T-helper 1 cell (primary cell): ENCODE measurements around the gene SMAD2.
"Not testable (repeated sequence)": the region's sequence is repeated elsewhere in the genome, so short reads cannot be mapped to it uniquely, and the experiment has no call there.

ENCODE experiments used
- DNase-seq, 5 donors: peaks; one replicate each; pipeline ENCODE4 v3.0.0-alpha.2; 2012 to 2020

Gene SMAD2

DNA sequence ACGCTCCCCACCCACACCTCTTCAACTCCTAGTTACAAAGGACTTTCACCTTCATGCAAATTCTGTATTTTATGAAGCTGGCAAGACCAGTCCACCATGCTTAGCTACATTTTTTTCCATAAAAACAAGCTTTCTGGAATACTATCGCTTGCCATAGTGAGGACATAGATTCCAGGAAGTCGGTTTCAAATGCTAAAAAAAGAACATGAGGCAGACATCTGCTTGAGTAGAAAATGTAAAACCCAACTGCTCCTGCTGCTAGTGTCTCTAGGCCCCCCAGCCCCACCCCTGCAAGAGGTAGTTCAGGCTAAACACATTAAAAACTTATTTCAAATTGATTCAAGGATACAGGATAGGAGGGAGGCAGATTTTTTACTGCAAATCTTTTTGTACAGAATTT, 148.9 kb downstream of the SMAD2 start:
- no peak for DNase-seq

DNA sequence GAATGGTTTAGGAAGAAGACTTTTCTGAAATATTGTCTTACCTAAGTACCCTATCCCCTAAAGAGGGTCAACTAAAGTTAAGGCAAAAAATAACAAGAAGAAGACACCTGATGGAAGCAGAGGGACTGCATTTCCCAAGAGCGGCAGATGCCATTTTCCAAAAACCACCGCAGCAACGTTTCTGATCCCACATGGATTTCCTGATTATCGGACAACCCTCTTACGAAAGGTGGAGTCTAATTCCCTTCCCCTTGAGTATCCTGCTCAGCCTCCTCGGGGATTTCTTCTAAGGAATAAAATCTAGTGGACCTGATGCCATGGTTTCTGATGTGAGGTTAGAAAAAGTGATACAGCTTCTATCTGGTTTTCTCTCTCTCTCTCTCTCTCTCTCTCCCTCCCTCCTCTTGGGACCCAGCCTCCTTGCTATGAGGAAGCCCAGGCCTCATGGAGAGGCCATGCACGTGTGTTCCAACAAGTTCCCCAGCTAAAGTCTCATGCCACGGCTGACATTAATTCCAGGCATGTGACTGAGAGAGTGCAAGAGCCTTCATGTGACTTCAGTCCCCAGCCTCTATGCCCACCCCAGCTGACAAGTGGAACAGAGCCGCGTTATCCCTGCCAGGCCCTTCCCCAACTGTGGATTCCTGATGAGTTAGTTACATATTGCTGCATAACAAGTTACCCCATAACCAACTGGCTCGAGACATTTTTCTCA, 150.3 kb downstream of the SMAD2 start:
- no peak for DNase-seq

DNA sequence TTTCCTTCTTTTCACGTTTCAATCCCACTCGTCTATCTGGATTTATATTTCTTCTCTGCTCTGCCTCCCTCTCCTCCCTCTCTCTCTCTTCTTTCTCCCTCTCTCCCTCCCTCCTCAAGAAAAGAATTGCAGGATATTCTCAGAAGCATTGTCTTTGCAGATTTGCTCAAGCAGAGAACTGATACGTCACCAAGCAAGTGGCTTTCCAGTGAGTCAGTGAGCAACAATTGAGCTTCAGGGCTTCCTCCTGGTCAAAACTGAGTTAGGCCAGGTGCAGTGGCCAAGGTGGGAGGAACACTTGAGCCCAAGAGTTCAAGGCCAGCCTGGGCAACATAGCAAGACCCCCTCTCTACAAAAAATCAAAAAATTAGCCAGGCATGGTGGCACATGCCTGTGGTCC, 151.1 kb downstream of the SMAD2 start:
- no peak for DNase-seq

DNA sequence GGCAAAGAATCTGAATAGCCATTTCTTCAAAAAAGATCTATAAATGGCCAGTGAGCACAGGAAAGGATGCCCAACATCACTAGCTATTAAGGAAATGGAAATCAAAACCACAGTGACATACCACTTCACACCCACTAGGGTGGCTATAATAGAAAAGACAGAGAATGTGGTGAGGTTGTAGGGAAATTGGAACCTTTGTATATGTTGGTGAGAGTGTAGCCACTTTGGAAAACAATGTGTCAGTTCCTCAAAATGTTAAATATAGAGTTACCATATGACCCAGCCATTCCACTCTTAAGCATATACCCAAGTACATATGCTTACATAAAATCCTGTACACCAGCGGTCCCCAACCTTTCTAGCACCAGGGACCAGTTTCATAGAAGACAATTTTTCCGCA, 152.8 kb downstream of the SMAD2 start:
- DNase-seq = no peak

DNA sequence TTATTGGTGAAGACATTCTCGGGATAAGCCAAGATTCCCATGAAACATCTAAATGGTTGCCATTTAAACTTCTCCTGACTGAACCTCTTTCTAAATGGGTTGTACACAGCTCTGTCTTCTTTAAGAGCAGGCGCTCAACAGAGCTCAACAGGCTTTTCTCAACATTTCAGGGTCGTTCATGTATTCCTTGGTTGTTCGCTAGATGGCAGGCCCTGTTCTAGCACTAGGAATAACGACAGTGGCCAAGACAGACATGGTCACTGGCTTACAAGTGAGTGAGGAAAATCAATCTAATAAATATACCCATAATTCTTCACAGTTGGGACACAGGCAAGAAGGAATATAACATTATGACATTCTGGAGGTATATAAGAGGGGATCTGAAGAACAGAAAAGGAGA, 154.5 kb downstream of the SMAD2 start:
- DNase-seq = no peak

DNA sequence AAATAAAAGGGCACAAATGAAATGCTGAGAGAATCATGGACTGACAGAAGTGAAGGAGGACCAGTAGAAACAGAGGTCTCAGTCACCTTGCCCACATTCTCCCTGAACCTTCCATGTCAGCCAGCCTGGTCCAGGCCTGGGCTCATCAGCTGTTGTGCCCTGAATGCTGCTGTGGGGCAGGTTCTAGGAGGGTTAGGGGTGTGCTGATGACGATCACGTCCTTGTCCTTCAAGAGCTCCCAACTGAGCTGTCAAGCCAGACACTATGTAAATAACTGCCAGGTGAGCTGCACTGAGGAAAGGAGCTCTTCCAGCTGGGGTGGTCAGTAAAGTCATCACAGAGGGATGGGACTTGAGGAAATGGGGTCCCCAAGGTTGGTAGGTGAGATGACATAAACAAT, 156.5 kb downstream of the SMAD2 start:
- DNase-seq = no peak

DNA sequence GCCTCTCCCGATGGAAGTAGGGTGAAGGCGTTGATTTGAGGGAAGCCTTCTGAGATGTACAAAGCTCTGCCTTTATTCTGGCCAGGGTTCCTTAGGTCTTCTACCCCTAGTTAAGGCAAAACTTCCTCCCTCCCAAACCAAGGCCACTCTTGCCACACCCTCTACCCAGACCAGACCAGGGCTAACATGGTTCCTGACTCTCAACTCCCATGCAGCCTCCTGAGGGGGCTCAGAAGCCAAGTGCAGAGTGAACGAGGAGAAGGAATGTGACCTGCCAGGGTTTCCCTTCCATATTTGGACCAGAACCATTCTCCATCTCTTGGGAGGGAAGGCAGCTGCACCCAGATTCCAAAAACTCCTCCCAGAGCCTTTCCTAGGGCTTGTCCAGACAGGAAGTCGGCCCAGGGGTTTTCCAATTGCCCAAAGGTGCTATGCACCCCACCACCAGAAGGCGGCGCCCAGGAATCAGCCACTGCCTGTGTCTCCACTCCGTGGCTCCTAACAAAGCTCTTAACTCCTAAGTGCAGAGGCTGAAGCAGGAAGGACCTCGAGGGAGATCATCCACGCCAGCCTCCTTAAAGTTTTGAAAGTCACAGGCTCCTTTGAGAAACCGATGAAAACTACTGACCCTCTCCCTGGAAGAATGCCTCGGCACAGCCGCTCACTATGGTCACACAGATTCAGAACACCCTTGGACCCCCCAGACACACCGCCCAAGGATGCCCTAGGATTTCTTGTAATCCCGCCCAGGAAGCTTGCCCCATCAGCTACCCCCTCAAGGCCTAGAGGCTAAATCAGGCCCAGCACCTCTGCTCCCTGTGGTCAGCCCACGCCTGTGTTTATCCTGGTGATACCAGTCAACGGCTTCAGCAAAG, 157.8 kb downstream of the SMAD2 start:
- peak in 3 of 5 donors; percentile 22 to 49 (median 34) for DNase-seq

DNA sequence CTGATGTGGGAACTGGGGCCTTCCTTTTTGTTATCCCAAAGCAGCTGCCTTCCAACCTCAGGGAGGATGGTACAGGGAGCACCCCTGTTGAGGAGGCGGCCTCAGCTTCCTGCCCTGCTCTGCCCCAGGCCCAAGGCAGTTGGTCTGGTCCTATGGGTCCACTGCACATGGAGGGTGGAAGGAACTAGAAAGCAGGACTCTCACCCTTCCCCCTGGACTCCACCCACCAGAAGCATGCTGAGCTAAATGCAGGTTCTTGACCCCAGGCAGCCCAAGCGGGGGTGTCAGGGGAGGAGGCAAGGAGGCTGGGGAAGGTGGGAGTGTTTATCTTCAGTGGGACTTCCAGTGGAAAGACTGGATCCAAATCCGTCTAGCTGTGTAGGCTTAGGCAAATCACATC, 158.5 kb downstream of the SMAD2 start:
- DNase-seq = no peak

DNA sequence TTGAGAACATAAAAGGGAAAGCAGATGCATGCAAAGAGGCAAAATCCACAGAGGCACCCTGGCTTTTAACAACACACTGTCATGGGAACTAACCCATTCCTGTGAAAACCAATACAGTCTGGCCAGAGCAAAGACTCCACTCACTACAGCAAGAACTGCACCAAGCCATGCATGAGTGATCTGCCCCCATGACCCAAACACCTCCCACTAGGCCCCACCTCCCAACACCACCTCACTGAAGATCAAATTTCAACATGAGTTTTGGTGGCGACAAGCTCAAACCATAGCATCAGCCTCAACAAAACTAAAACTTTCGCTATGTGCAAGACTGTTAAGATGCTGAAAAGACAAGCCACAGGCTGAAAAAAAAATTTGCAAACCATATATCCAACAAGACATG, 162.8 kb downstream of the SMAD2 start:
- DNase-seq = no peak

DNA sequence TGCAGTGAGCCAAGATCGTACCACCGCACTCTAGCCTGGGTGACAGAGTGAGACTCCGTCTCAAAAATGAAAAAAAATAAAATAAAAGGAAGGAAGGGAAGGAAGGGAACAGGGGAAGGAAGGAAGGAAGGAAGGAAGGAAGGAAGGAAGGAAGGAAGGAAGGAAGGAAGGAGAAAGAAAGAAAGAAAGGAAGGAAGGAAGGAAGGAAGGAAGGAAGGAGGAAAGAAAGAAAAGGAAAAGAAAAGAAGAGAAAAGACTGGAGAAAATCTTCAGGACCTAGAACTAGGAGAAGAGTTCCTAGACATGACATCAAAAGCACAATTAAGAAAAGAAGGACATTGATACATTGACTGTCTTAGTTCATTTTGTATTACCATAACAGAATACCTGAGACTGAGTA, 163.3 kb downstream of the SMAD2 start:
- DNase-seq = not testable (repeated sequence)
